ENCODE results near the gene VPS52.

The VPS52 gene

DNA sequence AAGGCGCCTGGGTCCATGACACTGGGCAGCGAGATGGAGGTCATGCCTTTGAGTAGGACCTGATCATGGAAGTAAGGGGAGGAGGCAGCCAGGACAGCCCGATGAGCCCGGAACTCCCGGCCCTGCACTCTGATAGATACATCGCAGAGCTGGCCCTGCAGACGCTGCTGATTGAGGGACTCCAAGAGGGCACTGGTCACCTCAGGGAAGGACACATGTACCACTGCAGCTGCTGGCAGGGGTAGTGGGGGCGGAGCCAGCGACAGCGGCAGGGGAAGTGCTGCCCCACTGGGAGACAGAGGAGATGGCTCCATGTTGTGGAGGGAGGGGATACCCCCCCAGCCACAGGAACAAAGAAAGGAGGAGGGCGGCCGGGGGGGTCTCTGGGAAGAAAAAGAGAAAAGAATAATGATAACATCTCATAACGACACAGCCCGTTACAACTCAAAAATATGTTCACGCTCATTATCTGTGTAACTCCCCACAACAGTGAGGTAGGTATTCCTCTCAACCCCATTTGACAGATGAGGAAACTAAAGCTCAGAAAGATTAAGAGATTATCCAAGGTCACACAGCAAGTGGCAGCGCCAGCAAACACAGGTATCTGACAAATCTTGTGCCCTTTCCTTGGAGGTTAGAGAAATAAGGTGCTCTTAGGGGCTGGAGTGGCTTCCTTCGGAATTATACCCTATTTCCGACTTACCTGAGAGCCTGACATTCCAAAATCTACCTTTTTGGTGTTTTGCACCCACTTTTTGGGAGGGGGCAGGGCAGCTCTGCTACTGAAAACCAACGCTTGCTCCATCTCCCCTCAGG, 45.1 kb upstream of the VPS52 start:
- TF ChIP-seq, protein P1, sequence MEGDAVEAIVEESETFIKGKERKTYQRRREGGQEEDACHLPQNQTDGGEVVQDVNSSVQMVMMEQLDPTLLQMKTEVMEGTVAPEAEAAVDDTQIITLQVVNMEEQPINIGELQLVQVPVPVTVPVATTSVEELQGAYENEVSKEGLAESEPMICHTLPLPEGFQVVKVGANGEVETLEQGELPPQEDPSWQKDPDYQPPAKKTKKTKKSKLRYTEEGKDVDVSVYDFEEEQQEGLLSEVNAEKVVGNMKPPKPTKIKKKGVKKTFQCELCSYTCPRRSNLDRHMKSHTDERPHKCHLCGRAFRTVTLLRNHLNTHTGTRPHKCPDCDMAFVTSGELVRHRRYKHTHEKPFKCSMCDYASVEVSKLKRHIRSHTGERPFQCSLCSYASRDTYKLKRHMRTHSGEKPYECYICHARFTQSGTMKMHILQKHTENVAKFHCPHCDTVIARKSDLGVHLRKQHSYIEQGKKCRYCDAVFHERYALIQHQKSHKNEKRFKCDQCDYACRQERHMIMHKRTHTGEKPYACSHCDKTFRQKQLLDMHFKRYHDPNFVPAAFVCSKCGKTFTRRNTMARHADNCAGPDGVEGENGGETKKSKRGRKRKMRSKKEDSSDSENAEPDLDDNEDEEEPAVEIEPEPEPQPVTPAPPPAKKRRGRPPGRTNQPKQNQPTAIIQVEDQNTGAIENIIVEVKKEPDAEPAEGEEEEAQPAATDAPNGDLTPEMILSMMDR (IDR thresholded peaks at IDR 0.05), result no peak

DNA sequence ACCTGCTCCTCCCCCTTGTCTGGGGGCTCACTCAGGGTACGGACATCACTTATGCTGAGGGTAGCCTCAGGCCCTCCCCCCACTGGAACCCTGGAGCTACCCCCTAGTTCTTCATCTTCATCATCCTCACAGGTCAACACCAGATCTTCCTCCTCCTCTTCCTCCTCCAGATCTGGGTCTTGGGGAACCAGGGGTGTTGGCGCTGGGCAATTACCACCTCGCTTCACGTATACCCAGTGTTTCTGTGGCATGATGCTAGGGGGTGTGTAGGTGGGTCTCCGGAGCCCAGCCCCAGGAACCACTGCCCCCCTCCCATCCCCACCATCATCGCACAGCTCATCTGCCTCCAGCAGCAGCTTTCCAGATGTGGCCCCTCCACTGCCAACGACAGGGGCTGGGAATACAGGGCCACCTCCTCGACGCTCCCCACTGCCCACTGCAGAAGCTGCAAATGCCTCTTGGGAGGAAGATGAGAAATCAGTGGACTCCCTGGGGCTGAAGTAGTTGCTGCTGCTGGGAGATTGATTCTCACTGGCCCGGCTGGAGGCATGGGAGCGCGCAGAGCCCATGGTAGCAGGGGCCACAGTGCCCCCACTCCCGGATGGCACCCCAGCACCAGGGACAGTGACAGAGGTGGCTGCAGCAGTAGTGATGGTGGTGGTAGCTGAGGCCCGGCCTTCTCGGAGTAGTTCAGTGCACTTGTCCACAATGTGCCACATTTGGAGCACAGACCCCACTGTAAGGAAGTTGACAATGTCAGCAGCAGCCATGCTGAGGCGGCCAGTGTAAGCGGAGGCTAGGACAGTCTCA, 44.3 kb upstream of the VPS52 start:
- TF ChIP-seq, protein P1 (IDR thresholded peaks at IDR 0.05), result no peak

DNA sequence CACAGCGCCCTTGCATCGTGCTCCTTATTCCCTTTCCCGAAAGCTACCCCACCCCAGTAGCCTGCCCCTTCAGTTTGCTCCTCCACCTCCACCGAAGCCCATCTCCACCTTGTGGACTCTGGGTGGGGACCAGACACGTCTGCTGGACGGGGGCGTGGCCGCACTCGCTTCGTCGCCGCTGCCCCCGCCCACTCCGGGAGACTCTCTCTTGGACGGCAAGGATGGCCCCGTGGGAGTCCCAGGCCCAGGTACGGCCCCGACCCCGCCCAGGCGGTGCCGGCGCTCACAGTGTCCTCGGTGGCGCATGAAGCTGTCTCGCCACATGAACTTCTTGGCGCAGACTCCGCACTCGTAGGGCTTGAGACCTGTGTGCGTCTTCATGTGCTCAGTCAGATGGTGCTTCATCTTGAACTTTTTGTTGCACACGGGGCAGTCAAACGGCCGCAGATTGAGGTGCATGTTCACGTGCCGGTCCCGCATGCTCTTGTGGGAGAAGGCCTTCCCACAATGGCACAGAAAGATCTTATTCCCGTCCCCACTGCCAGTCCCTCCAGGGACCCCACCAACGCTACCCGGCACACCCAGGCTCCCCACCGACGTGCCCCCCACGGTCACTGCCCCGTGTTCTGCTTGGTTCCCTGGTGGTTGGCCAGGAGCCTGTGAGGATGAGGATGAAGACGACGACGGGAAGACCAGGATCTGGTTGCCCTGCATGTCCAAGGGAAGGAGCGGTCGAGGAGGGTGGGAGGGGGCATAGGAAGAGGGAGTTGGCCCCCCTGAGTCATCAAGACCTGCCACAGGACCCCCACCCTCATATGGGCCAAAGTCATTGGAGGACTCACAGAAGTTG, 43.5 kb upstream of the VPS52 start:
- TF ChIP-seq, protein P1 (IDR thresholded peaks at IDR 0.05), result no peak

GRCh38 chr6:33314515-33314942, 42.9 kb upstream of the VPS52 start:
- TF ChIP-seq, protein P1 (IDR thresholded peaks at IDR 0.05), result no peak

GRCh38 chr6:33313709-33314514, 42.2 kb upstream of the VPS52 start, which contains the start of gene TAPBP:
TSS of gene TAPBP (minus strand) at chr6:33314078. CDS start at chr6:33314041, 37 bp downstream.
- TF ChIP-seq, protein P1 (IDR thresholded peaks at IDR 0.05), result no peak

DNA sequence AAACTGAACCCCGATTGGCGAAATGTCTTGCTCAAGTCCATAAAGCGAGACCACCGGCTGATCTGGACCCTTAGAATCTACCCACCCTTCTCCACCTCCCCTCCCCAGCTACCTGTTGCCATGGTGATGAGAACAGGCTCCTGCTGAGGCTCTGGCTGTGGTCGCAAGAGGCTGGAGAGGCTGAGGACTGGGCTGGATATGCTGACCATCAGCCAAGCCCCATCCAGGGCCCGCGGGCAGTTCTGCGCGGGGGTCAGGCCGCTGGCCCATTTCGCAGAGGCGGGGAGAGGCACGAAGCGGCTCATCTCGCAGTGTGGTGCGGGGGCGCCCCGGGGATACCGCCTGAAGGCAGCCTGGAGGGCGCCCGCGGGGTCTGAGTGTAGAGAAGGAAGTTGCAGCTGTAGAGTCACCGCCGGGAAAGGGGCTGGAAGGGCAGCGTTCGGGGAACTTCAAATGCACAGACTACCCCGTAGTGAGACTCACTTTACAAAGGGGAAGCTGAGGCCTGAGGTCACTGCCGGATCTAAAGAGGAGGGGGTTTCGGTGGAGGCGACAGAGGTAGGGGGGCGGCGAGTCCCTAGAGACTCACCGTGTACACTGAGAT, 41.5 kb upstream of the VPS52 start:
- TF ChIP-seq, protein P1 (IDR thresholded peaks at IDR 0.05), result no peak
